NCI-H1417 treated with DMSO at 0.1 percent for 48 hours (cell line): ENCODE results near the gene CTSE.
"Not testable (repeated sequence)": the region's sequence is repeated elsewhere in the genome, so short reads cannot be mapped to it uniquely, and the experiment has no call there.

Experiments
- DNase-seq: peaks from one replicate; lab custom pipeline; 2025; lab: John Stamatoyannopoulos, UW

Gene CTSE

GRCh38 chr1:206014601-206015000, 9.1 kb downstream of the CTSE start:
- DNase-seq: no peak

- DNase-seq: no peak
These were observed 10.5 kb downstream of the CTSE start for GRCh38 chr1:206013026-206013795.

- DNase-seq: no peak
These were observed 11.4 kb downstream of the CTSE start for GRCh38 chr1:206012086-206012859.

GRCh38 chr1:206011057-206011456, 12.6 kb downstream of the CTSE start:
- no peak for DNase-seq

- no peak for DNase-seq
These were observed 13.6 kb downstream of the CTSE start for GRCh38 chr1:206010060-206010459.

GRCh38 chr1:206006946-206007345, 16.7 kb downstream of the CTSE start:
- DNase-seq: no peak

- DNase-seq: no peak
These were observed 17.9 kb downstream of the CTSE start for GRCh38 chr1:206005778-206006180.

- no peak for DNase-seq
These were observed 18.5 kb downstream of the CTSE start for GRCh38 chr1:206005234-206005633.

- DNase-seq: no peak
These were observed 18.9 kb downstream of the CTSE start for GRCh38 chr1:206004826-206005225.

GRCh38 chr1:206003854-206004800, 19.6 kb downstream of the CTSE start:
- DNase-seq: no peak

- DNase-seq: no peak
These were observed 20.6 kb downstream of the CTSE start, which contains the start of gene RAB7B for GRCh38 chr1:206002871-206003801. Gene RAB7B (minus strand): TSS chr1:206003395. CDS start chr1:205994135, 9,260 bp downstream.

- no peak for DNase-seq
These were observed 21.5 kb downstream of the CTSE start for GRCh38 chr1:206002160-206002559.

- no peak for DNase-seq
These were observed 22.2 kb downstream of the CTSE start for GRCh38 chr1:206001476-206001888.

GRCh38 chr1:206000641-206001339, 22.9 kb downstream of the CTSE start:
- no peak for DNase-seq

- DNase-seq: no peak
These were observed 25.0 kb downstream of the CTSE start for GRCh38 chr1:205998457-205999241.

GRCh38 chr1:205996641-205997040, 27.1 kb downstream of the CTSE start:
- DNase-seq: not testable (repeated sequence)

- no peak for DNase-seq
These were observed 29.3 kb downstream of the CTSE start for GRCh38 chr1:205994346-205994745.

- no peak for DNase-seq
These were observed 30.6 kb downstream of the CTSE start for GRCh38 chr1:205993068-205993467.

GRCh38 chr1:205992218-205992882, 31.3 kb downstream of the CTSE start:
- DNase-seq: no peak
